ENCODE measurements around the gene RGS6.

DNA sequence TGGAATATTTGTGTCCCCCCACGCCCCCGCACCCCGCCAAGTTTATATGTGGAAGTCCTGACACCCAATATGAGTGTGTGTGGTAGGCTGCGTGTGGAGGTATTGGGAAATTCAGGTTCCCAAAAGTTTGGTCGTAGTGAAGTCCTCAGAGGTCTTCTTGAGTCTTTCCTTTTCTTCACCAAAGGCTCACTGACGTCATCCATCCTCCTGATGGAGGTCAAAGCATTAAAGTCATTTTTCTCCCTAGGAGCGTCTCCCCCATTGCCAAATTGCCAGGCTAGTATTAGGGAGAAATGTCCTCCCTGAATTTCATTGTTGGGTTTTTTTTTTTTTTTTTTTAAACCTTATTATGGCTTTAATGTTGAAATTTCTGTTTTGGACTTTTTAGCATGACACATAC, 113.7 kb downstream of the RGS6 start:
- TF ChIP-seq EZH2 (IDR thresholded peaks at IDR 0.05; ENCODE audit: insufficient read depth, poor library complexity, severe bottlenecking) = no peak
- TF ChIP-seq EZH2phosphoT487 (IDR thresholded peaks at IDR 0.05; ENCODE audit: insufficient read depth, low read depth) = no peak
